ENCODE measurements around the gene RPL15. TPM values are rescaled to one million over a fixed set of nuclear protein-coding genes. Genes with fewer than 3 reads are reported as not detected.

The RPL15 gene
- total RNA-seq, 2 donors from 2014 or later, result 385 to 1,128 TPM

DNA sequence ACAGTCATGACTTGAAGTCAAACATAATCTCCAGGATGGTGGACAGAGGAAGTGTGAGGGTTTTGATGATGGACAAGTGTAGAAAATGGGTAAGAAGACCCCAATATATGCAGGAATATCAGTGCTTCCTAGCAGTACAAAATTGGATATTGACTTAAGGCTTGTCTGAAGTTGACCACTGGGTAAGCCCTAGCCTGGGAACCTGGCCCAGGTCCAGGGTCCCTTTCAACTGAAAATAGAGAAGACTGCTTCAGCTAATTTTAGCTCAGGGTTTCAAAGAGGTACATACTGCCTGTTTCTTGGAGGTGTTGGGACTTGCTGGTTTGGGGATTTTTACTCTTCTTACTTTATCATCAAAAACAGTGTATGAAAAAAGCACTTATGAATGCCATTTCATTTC lies 32.9 kb downstream of the RPL15 start:
- DNase-seq (peak; percentile 38 to 78 (median 54)), ATAC-seq (no peak)
- TF ChIP-seq, protein P1, sequence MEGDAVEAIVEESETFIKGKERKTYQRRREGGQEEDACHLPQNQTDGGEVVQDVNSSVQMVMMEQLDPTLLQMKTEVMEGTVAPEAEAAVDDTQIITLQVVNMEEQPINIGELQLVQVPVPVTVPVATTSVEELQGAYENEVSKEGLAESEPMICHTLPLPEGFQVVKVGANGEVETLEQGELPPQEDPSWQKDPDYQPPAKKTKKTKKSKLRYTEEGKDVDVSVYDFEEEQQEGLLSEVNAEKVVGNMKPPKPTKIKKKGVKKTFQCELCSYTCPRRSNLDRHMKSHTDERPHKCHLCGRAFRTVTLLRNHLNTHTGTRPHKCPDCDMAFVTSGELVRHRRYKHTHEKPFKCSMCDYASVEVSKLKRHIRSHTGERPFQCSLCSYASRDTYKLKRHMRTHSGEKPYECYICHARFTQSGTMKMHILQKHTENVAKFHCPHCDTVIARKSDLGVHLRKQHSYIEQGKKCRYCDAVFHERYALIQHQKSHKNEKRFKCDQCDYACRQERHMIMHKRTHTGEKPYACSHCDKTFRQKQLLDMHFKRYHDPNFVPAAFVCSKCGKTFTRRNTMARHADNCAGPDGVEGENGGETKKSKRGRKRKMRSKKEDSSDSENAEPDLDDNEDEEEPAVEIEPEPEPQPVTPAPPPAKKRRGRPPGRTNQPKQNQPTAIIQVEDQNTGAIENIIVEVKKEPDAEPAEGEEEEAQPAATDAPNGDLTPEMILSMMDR (IDR thresholded peaks at IDR 0.05), result peak in 2 of 7 experiments; percentile 10 to 16
- no peak for TF ChIP-seq POLR2A (IDR thresholded peaks at IDR 0.05)
- Histone ChIP-seq H3K4me1 (peaks cover 77% of the 10 kb centered on the region), H3K27ac (peak overlapping the region in 1 of 4 donors; percentile 1), H3K4me3 (no peak overlapping the region), H3K9me3 (no peaks in the 10 kb centered on the region), H3K36me3 (replicated peaks in 1 of 2; ENCODE audit: insufficient read depth in 1 of 2, low read depth in 2 of 2) (no peaks in the 10 kb centered on the region), H3K27me3 (no peaks in the 10 kb centered on the region)
- intact Hi-C loops (cut with DNase I), result no loop called here

DNA sequence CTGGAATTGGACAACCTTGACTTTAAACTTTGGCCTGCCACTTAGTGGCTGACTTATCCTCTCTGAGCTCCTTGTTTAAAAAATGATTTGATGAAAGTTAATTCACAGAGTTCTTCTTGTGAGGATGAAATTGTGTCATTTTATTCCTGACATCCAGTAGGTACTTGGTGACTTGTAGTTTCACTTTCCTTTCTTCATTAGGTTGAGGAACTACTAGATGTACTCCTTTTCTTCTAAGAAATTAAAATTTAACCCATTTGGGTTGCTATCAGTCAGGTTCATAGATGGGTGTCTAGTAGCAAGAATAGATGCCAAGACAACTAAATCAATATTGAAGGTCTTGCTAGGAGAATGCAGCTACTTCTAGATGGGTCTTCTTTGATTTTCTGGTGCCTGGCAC lies 33.4 kb downstream of the RPL15 start:
- Histone ChIP-seq H3K27ac (peak overlapping the region in 1 of 4 donors; percentile 1), H3K36me3 (replicated peaks in 1 of 2; ENCODE audit: insufficient read depth in 1 of 2, low read depth in 2 of 2) (no peaks in the 10 kb centered on the region), H3K4me1 (peaks cover 77% of the 10 kb centered on the region), H3K9me3 (no peaks in the 10 kb centered on the region), H3K27me3 (no peaks in the 10 kb centered on the region), H3K4me3 (no peak overlapping the region)
- TF ChIP-seq, protein P1 (IDR thresholded peaks at IDR 0.05), result no peak
- no peak for TF ChIP-seq POLR2A (IDR thresholded peaks at IDR 0.05)
- intact Hi-C loops (cut with DNase I), result no loop called here
- DNase-seq (no peak), ATAC-seq (no peak)

DNA sequence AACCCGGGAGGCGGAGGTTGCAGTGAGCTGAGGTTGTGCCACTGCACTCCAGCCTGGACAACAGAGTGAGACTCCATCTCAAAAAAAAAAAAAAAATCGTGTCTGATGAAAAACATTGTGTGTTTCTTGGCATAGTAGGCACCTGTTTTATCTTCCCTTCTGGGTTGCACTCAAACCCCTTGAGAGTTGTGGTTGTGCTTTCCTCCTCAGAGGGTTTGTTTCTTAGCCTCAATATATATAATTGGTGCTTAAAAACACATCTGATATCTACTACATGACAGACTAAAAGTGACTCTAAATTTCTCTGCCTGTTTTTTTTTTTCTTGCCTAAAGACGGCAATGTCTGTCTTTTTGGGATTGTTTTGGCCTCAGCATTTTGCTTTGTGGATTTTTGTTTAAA lies 35.7 kb downstream of the RPL15 start:
- 71 to 75% methylated on average over 4 of the region's 4 CpGs for WGBS, 2 donors
- TF ChIP-seq, protein P1 (IDR thresholded peaks at IDR 0.05), result no peak
- no peak for TF ChIP-seq POLR2A (IDR thresholded peaks at IDR 0.05)
- Histone ChIP-seq H3K27me3 (no peaks in the 10 kb centered on the region), H3K9me3 (no peaks in the 10 kb centered on the region), H3K27ac (no peak overlapping the region), H3K4me3 (no peak overlapping the region), H3K4me1 (peaks cover 68% of the 10 kb centered on the region), H3K36me3 (replicated peaks in 1 of 2; ENCODE audit: insufficient read depth in 1 of 2, low read depth in 2 of 2) (no peaks in the 10 kb centered on the region)
- DNase-seq (no peak), ATAC-seq (no peak)
- intact Hi-C loops (cut with DNase I), result no loop called here

DNA sequence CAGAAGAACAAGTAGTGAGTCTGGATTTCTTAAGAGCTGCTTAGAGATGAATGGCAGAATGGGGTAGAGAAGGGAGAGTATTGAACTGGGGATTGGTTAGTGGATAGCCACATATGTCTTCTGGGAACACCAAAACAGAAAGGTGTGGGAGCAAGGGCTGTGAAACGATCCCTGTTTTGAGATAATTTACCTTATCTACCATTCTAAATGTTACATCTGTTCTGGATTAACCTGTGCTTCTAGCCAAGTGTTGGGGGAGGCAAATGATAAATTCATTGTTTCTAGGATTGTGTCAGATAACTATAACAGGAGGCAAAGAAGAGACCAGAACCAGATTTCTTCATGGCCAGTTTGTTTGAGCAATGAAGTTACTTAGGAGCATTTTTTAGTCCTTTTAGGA lies 36.6 kb downstream of the RPL15 start:
- Histone ChIP-seq H3K4me3 (no peak overlapping the region), H3K27ac (no peak overlapping the region)

DNA sequence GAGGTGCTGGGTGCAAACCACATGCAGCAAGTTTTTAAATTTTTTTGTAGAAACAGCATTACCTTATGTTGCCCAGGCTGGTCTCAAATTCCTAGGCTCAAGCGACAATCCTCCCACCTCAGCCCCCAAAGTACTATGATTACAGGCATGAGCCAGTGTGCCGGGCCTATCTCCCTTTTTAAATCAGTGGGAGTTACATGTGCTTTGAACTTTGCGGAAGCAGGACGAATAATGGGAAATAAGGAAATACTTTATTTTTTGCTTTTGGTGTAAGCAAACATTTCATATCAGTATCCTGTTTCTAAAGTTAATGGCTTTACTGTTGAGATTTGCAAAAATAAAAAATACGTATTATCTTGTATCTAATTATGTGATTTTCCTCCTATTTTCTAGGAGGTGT lies 37.2 kb downstream of the RPL15 start:
- DNase-seq, result no peak
- H3K27me3 ChIP-seq, result no peaks in the 10 kb centered on the region
- no peaks in the 10 kb centered on the region for H3K36me3 ChIP-seq (replicated peaks in 1 of 2; ENCODE audit: insufficient read depth in 1 of 2, low read depth in 2 of 2)
- WGBS, 2 donors, result 59 to 65% methylated on average over 5 of the region's 5 CpGs
- ATAC-seq, result no peak
- peaks cover 53% of the 10 kb centered on the region for H3K4me1 ChIP-seq
- intact Hi-C loops (cut with DNase I), result no loop called here
- H3K27ac ChIP-seq, result no peak overlapping the region
- no peak overlapping the region for H3K4me3 ChIP-seq
- H3K9me3 ChIP-seq, result no peaks in the 10 kb centered on the region
- TF ChIP-seq, protein P1 (IDR thresholded peaks at IDR 0.05), result no peak
- no peak for TF ChIP-seq POLR2A (IDR thresholded peaks at IDR 0.05)

More for the DNA sequence above, 36.6 kb downstream of the RPL15 start:
- 23% methylated on average over 1 of the region's 1 CpG for WGBS, 2 donors
- H3K9me3 ChIP-seq, result no peaks in the 10 kb centered on the region
- TF ChIP-seq, protein P1 (IDR thresholded peaks at IDR 0.05), result no peak
- no peak for TF ChIP-seq POLR2A (IDR thresholded peaks at IDR 0.05)
- no peaks in the 10 kb centered on the region for H3K36me3 ChIP-seq (replicated peaks in 1 of 2; ENCODE audit: insufficient read depth in 1 of 2, low read depth in 2 of 2)
- intact Hi-C loops (cut with DNase I), result no loop called here
- H3K4me1 ChIP-seq, result peaks cover 59% of the 10 kb centered on the region
- ATAC-seq (no peak), DNase-seq (no peak)
- no peaks in the 10 kb centered on the region for H3K27me3 ChIP-seq
